HG03159 (cell line): ENCODE data around the gene SEC23IP.

Source experiments
- ATAC-seq: cut with Tn5 transposase; IDR thresholded peaks from one replicate; pipeline ENCODE4 v1.9.1; 2021; ENCODE audit warnings: mild to moderate bottlenecking, moderate library complexity; ENCODE audit not compliant: unreplicated experiment

SEC23IP gene

GRCh38 chr10:119932631-119933030, 40.1 kb downstream of the SEC23IP start:
- ATAC-seq = no peak

- no peak for ATAC-seq
These were observed 40.6 kb downstream of the SEC23IP start for GRCh38 chr10:119933179-119933578.

GRCh38 chr10:119940487-119940886, 48.0 kb downstream of the SEC23IP start:
- ATAC-seq = no peak

- ATAC-seq = no peak
These were observed 50.4 kb downstream of the SEC23IP start for GRCh38 chr10:119942973-119943372.

GRCh38 chr10:119945805-119946204, 53.3 kb downstream of the SEC23IP start:
- ATAC-seq = no peak

GRCh38 chr10:119947300-119947699, 54.8 kb downstream of the SEC23IP start:
- no peak for ATAC-seq

- no peak for ATAC-seq
These were observed 64.9 kb downstream of the SEC23IP start for GRCh38 chr10:119957451-119957850.

GRCh38 chr10:119962837-119963236, 70.3 kb downstream of the SEC23IP start:
- ATAC-seq = no peak

- no peak for ATAC-seq
These were observed 74.5 kb downstream of the SEC23IP start for GRCh38 chr10:119967066-119967465.

- no peak for ATAC-seq
These were observed 77.1 kb downstream of the SEC23IP start for GRCh38 chr10:119969609-119970008.

- ATAC-seq = no peak
These were observed 77.6 kb downstream of the SEC23IP start for GRCh38 chr10:119970107-119970506.

GRCh38 chr10:119970963-119971362, 78.4 kb downstream of the SEC23IP start:
- no peak for ATAC-seq

GRCh38 chr10:119973281-119973680, 80.8 kb downstream of the SEC23IP start:
- no peak for ATAC-seq

- no peak for ATAC-seq
These were observed 83.9 kb downstream of the SEC23IP start for GRCh38 chr10:119976421-119976820.

- no peak for ATAC-seq
These were observed 88.6 kb downstream of the SEC23IP start for GRCh38 chr10:119980956-119981750.

- no peak for ATAC-seq
These were observed 89.3 kb downstream of the SEC23IP start for GRCh38 chr10:119981826-119982225.

GRCh38 chr10:119988333-119988732, 95.8 kb downstream of the SEC23IP start:
- ATAC-seq = no peak

- ATAC-seq = no peak
These were observed 97.4 kb downstream of the SEC23IP start for GRCh38 chr10:119989966-119990365.

- ATAC-seq = no peak
These were observed 98.5 kb downstream of the SEC23IP start for GRCh38 chr10:119991066-119991465.

- no peak for ATAC-seq
These were observed 99.3 kb downstream of the SEC23IP start for GRCh38 chr10:119991816-119992215.
